ENCODE measurements around the gene IMPA2. TPM values are rescaled to one million over a fixed set of nuclear protein-coding genes. Genes with fewer than 3 reads are reported as not detected.
A peak's percentile ranks its signal among the peaks of the same experiment; 100 is the strongest.

The IMPA2 gene
- polyA plus RNA-seq, 1 experiment, result 12.8 TPM

GRCh38 chr18:12046046-12046750 lies 64.9 kb downstream of the IMPA2 start:
- TF ChIP-seq, protein P1, sequence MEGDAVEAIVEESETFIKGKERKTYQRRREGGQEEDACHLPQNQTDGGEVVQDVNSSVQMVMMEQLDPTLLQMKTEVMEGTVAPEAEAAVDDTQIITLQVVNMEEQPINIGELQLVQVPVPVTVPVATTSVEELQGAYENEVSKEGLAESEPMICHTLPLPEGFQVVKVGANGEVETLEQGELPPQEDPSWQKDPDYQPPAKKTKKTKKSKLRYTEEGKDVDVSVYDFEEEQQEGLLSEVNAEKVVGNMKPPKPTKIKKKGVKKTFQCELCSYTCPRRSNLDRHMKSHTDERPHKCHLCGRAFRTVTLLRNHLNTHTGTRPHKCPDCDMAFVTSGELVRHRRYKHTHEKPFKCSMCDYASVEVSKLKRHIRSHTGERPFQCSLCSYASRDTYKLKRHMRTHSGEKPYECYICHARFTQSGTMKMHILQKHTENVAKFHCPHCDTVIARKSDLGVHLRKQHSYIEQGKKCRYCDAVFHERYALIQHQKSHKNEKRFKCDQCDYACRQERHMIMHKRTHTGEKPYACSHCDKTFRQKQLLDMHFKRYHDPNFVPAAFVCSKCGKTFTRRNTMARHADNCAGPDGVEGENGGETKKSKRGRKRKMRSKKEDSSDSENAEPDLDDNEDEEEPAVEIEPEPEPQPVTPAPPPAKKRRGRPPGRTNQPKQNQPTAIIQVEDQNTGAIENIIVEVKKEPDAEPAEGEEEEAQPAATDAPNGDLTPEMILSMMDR (IDR thresholded peaks at IDR 0.05; ENCODE audit: low read depth, low read length), result no peak
- DNase-seq (ENCODE audit: low read depth, low spot score), result no peak
- CTCF ChIA-PET, result no interaction called here

GRCh38 chr18:12046751-12047335 lies 65.5 kb downstream of the IMPA2 start:
- no peak overlapping the region for H3K27ac ChIP-seq (ENCODE audit: low read depth, low read length)
- no peak for DNase-seq (ENCODE audit: low read depth, low spot score)
- TF ChIP-seq, protein P1 (IDR thresholded peaks at IDR 0.05; ENCODE audit: low read depth, low read length), result no peak
- H3K27me3 ChIP-seq (ENCODE audit: control insufficient read depth, insufficient read depth, low read length), result no peaks in the 10 kb centered on the region
- H3K4me3 ChIP-seq (ENCODE audit: low read depth, low read length), result no peak overlapping the region
- POLR2A ChIA-PET, result no interaction called here
- H3K9me3 ChIP-seq (ENCODE audit: control insufficient read depth, insufficient read depth, low read length), result no peaks in the 10 kb centered on the region; the same call in 1 of the 2 replicates
- CTCF ChIA-PET, result no interaction called here

More at GRCh38 chr18:12046046-12046750, 64.9 kb downstream of the IMPA2 start:
- H3K27ac ChIP-seq (ENCODE audit: low read depth, low read length), result no peak overlapping the region
- POLR2A ChIA-PET, result no interaction called here
- H3K9me3 ChIP-seq (ENCODE audit: control insufficient read depth, insufficient read depth, low read length), result no peaks in the 10 kb centered on the region; the same call in 1 of the 2 replicates
- H3K27me3 ChIP-seq (ENCODE audit: control insufficient read depth, insufficient read depth, low read length), result no peaks in the 10 kb centered on the region
- no peak overlapping the region for H3K4me3 ChIP-seq (ENCODE audit: low read depth, low read length)

DNA sequence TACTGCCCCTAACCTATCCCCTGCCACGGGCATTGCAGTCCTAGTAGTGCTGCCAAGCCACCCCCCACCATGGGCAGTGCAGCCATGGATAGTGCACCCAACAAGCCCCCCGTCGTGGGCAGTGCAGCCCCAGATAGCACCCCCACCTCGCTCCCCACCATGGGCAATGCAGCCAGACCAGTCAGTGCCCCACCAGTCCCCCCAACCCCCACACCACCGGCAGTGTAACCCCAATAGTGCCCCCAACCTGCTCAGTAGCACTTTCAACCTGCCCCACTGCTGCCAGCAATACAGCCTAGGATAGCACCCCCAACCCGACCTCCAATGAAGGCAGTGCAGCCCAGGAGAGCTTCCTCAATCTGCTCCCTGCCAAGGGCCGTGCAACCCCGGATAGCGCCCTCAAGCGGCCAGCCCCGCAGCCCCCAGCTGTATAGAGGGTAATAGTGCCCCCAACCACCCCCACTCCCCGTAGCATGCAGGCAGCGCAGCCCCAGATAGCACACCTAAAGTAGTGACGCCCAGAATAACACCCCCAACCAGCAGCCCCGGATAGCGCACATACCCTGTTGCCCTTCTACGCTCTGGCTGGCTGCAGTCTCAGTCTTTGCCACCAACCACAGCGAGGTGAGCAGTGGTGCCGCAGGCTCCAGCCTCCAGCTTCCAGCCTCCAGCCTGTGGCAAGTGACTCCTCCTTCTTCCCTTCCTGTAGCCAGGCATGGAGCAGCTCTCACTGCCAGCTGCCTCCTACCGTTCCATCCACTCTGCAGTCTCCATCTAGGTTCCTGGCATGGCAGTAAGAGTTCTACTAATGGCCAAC lies 66.9 kb downstream of the IMPA2 start:
- Histone ChIP-seq H3K9me3 (ENCODE audit: control insufficient read depth, insufficient read depth, low read length) (no peaks in the 10 kb centered on the region; the same call in 1 of the 2 replicates), H3K27me3 (ENCODE audit: control insufficient read depth, insufficient read depth, low read length) (no peaks in the 10 kb centered on the region), H3K27ac (ENCODE audit: low read depth, low read length) (peak overlapping the region; percentile 87), H3K4me3 (ENCODE audit: low read depth, low read length) (peak overlapping the region; percentile 35)
- ChIA-PET CTCF (interaction anchor here (1.4 to 3.2 kb wide), 2 partner anchors 9 to 315 kb away, joined by 3 to 33 read pairs; no protein-coding TSS in a partner anchor), POLR2A (no interaction called here)
- TF ChIP-seq, protein P1 (IDR thresholded peaks at IDR 0.05; ENCODE audit: low read depth, low read length), result no peak
- DNase-seq (ENCODE audit: low read depth, low spot score), result no peak

- TF ChIP-seq, protein P1 (IDR thresholded peaks at IDR 0.05; ENCODE audit: low read depth, low read length), result no peak
- Histone ChIP-seq H3K27ac (ENCODE audit: low read depth, low read length) (peak overlapping the region; percentile 87), H3K27me3 (ENCODE audit: control insufficient read depth, insufficient read depth, low read length) (no peaks in the 10 kb centered on the region), H3K9me3 (ENCODE audit: control insufficient read depth, insufficient read depth, low read length) (no peaks in the 10 kb centered on the region; the same call in 1 of the 2 replicates), H3K4me3 (ENCODE audit: low read depth, low read length) (peak overlapping the region; percentile 35)
- POLR2A ChIA-PET, result no interaction called here
- peak; percentile 20 for DNase-seq (ENCODE audit: low read depth, low spot score)
- CTCF ChIA-PET, result interaction anchor here (1.0 to 3.2 kb wide), 3 partner anchors 10 to 316 kb away, joined by 3 to 33 read pairs (median 4); no protein-coding TSS in a partner anchor
Observed at GRCh38 chr18:12048827-12049175, 67.5 kb downstream of the IMPA2 start.

Measured in AG04450 (cell line).